PFSK-1 (cell line): ENCODE results near the gene DOK4.

Experiments
- POLR2AphosphoS5 ChIP-seq: IDR thresholded peaks from 2 replicates; pipeline ENCODE4 v1.6.1; 2012; ENCODE audit warnings: low read depth, mild to moderate bottlenecking, control low read depth, low read length, moderate library complexity
- REST ChIP-seq, 2 experiments: IDR thresholded peaks; 2 replicates each; pipeline versions ENCODE4 v1.6.1 to v1.8.0; 2011 to 2012; ENCODE audit warnings: low read depth in 2 of 2, low read length in 2 of 2, control low read depth in 1 of 2, inconsistent platforms in 1 of 2, mild to moderate bottlenecking in 1 of 2, moderate library complexity in 1 of 2; ENCODE audit not compliant: insufficient read depth in 1 of 2
- SIN3A ChIP-seq: IDR thresholded peaks from 2 replicates; pipeline ENCODE4 v1.6.1; 2012; ENCODE audit warnings: mild to moderate bottlenecking, low read length, moderate library complexity, borderline replicate concordance; ENCODE audit not compliant: insufficient read depth
- TAF1 ChIP-seq: IDR thresholded peaks from 2 replicates; pipeline ENCODE4 v1.6.1; 2012; ENCODE audit warnings: low read length, control low read depth, borderline replicate concordance; ENCODE audit not compliant: insufficient read depth

GRCh38 chr16:57462978-57463362, 23.3 kb downstream of the DOK4 start:
- no peak for TF ChIP-seq POLR2AphosphoS5
- no peak for TF ChIP-seq TAF1
- TF ChIP-seq REST (IDR thresholded peaks at IDR 0.05; ENCODE audit: insufficient read depth in 1 of 2, low read depth in 2 of 2, low read length in 2 of 2), result no peak
- no peak for TF ChIP-seq SIN3A
